ENCODE results near the gene EOLA2. TPM values are rescaled to one million over a fixed set of nuclear protein-coding genes. Genes with fewer than 3 reads are reported as not detected.
A peak's percentile ranks its signal among the peaks of the same experiment; 100 is the strongest.

Gene EOLA2
- total and polyA plus RNA-seq, 9 of the 15 experiments (the other 6 are each of a cell fraction or from before 2014, with no cell fraction given), result 27.7 to 61.5 (median 44.3) TPM

DNA sequence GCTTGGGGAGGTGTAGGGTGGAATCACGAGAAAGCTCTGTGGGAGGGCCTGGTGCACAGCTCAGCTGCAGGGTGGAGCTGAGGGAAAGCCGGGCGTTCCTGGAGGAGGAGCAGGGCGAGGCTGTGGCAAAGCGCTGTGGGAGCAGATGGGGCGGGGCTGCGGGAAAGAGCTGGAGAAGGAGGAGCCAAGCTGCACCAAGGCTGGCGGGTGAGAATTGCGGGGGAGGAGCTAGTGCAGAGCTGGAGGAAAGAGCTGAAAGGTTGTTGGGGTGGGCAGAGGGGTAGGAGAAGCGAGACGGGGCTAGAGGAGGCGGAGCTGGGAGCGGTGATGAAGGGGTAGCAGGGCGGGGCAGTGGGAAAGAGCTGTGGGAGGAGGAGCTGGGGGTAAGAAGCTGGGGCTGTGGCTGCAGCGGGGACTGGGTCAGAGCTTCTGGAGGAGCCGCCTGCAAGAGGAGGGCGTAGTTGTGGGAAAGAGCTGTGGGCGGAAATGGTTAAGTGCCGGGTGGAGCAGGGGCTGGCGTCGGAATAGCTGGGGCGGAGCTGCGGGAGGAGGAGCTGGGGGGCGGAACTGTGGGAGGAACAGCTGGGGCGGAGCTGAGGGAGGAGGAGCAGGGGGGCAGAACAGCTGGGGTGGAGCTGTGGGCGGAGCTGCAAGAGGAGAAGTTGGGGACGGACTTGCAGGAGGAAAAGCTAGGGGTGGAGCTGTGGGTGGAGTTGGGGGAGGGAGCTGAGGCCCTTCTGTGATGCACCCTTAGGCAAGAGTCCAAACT, 1.8 kb upstream of the EOLA2 start (continued):
- no peak for TF ChIP-seq EHMT2 (IDR thresholded peaks at IDR 0.05)
- no peak for TF ChIP-seq RAD51 (IDR thresholded peaks at IDR 0.05; ENCODE audit: borderline replicate concordance, low read depth)
- TF ChIP-seq LARP7 (IDR thresholded peaks at IDR 0.05), result peak; percentile 78; the same call in 1 of the 2 replicates
- no peak for TF ChIP-seq DMBX1 (CRISPR knock-in tag; IDR thresholded peaks at IDR 0.05; ENCODE audit: borderline replicate concordance)
- TF ChIP-seq, protein P1, sequence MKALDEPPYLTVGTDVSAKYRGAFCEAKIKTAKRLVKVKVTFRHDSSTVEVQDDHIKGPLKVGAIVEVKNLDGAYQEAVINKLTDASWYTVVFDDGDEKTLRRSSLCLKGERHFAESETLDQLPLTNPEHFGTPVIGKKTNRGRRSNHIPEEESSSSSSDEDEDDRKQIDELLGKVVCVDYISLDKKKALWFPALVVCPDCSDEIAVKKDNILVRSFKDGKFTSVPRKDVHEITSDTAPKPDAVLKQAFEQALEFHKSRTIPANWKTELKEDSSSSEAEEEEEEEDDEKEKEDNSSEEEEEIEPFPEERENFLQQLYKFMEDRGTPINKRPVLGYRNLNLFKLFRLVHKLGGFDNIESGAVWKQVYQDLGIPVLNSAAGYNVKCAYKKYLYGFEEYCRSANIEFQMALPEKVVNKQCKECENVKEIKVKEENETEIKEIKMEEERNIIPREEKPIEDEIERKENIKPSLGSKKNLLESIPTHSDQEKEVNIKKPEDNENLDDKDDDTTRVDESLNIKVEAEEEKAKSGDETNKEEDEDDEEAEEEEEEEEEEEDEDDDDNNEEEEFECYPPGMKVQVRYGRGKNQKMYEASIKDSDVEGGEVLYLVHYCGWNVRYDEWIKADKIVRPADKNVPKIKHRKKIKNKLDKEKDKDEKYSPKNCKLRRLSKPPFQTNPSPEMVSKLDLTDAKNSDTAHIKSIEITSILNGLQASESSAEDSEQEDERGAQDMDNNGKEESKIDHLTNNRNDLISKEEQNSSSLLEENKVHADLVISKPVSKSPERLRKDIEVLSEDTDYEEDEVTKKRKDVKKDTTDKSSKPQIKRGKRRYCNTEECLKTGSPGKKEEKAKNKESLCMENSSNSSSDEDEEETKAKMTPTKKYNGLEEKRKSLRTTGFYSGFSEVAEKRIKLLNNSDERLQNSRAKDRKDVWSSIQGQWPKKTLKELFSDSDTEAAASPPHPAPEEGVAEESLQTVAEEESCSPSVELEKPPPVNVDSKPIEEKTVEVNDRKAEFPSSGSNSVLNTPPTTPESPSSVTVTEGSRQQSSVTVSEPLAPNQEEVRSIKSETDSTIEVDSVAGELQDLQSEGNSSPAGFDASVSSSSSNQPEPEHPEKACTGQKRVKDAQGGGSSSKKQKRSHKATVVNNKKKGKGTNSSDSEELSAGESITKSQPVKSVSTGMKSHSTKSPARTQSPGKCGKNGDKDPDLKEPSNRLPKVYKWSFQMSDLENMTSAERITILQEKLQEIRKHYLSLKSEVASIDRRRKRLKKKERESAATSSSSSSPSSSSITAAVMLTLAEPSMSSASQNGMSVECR (CRISPR knock-in tag; IDR thresholded peaks at IDR 0.05), result 0 out of 2 replicates have a peak, but pooled peaks have one; percentile 47
- TF ChIP-seq PTTG1 (tag; IDR thresholded peaks at IDR 0.05; ENCODE audit: low read depth), result no peak
- TF ChIP-seq, protein P2, sequence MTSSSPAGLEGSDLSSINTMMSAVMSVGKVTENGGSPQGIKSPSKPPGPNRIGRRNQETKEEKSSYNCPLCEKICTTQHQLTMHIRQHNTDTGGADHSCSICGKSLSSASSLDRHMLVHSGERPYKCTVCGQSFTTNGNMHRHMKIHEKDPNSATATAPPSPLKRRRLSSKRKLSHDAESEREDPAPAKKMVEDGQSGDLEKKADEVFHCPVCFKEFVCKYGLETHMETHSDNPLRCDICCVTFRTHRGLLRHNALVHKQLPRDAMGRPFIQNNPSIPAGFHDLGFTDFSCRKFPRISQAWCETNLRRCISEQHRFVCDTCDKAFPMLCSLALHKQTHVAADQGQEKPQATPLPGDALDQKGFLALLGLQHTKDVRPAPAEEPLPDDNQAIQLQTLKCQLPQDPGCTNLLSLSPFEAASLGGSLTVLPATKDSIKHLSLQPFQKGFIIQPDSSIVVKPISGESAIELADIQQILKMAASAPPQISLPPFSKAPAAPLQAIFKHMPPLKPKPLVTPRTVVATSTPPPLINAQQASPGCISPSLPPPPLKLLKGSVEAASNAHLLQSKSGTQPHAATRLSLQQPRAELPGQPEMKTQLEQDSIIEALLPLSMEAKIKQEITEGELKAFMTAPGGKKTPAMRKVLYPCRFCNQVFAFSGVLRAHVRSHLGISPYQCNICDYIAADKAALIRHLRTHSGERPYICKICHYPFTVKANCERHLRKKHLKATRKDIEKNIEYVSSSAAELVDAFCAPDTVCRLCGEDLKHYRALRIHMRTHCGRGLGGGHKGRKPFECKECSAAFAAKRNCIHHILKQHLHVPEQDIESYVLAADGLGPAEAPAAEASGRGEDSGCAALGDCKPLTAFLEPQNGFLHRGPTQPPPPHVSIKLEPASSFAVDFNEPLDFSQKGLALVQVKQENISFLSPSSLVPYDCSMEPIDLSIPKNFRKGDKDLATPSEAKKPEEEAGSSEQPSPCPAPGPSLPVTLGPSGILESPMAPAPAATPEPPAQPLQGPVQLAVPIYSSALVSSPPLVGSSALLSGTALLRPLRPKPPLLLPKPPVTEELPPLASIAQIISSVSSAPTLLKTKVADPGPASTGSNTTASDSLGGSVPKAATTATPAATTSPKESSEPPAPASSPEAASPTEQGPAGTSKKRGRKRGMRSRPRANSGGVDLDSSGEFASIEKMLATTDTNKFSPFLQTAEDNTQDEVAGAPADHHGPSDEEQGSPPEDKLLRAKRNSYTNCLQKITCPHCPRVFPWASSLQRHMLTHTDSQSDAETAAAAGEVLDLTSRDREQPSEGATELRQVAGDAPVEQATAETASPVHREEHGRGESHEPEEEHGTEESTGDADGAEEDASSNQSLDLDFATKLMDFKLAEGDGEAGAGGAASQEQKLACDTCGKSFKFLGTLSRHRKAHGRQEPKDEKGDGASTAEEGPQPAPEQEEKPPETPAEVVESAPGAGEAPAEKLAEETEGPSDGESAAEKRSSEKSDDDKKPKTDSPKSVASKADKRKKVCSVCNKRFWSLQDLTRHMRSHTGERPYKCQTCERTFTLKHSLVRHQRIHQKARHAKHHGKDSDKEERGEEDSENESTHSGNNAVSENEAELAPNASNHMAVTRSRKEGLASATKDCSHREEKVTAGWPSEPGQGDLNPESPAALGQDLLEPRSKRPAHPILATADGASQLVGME (CRISPR knock-in tag; IDR thresholded peaks at IDR 0.05), result no peak
- TF ChIP-seq ADNP (tag; IDR thresholded peaks at IDR 0.05), result no peak
- TF ChIP-seq ZNF717 (CRISPR knock-in tag; IDR thresholded peaks at IDR 0.05), result no peak
- TF ChIP-seq ATF1 (CRISPR knock-in tag; IDR thresholded peaks at IDR 0.05), result no peak
- peak; percentile 34 for TF ChIP-seq ATF1 (tag; IDR thresholded peaks at IDR 0.05)
- peak; percentile 25; the same call in 1 of the 2 replicates for TF ChIP-seq CXXC5 (CRISPR knock-in tag; IDR thresholded peaks at IDR 0.05)
- TF ChIP-seq ESRRA (IDR thresholded peaks at IDR 0.05; ENCODE audit: borderline replicate concordance, low read depth), result no peak
- TF ChIP-seq TRIM24 (IDR thresholded peaks at IDR 0.05), result 0 out of 4 replicates have a peak, but pooled peaks of 1 of the 2 experiments have one; percentile 13
- peak in 1 of 2 experiments; percentile 77; a peak in 2 of 4 replicates for TF ChIP-seq SIN3A (IDR thresholded peaks at IDR 0.05; ENCODE audit: borderline replicate concordance in 2 of 2, control insufficient read depth in 1 of 2, low read depth in 2 of 2, low read length in 2 of 2)
- TF ChIP-seq, protein P3, sequence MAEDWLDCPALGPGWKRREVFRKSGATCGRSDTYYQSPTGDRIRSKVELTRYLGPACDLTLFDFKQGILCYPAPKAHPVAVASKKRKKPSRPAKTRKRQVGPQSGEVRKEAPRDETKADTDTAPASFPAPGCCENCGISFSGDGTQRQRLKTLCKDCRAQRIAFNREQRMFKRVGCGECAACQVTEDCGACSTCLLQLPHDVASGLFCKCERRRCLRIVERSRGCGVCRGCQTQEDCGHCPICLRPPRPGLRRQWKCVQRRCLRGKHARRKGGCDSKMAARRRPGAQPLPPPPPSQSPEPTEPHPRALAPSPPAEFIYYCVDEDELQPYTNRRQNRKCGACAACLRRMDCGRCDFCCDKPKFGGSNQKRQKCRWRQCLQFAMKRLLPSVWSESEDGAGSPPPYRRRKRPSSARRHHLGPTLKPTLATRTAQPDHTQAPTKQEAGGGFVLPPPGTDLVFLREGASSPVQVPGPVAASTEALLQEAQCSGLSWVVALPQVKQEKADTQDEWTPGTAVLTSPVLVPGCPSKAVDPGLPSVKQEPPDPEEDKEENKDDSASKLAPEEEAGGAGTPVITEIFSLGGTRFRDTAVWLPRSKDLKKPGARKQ (CRISPR knock-in tag; IDR thresholded peaks at IDR 0.05), result no peak

Data from K562 (cell line).